ENCODE results near the gene MED16. TPM values are rescaled to one million over a fixed set of nuclear protein-coding genes. Genes with fewer than 3 reads are reported as not detected.
A peak's percentile ranks its signal among the peaks of the same experiment; 100 is the strongest.

Gene MED16
- total RNA-seq: 10 to 100 TPM; 26.3 to 50.9 (median 37.2) TPM

- Histone ChIP-seq H3K4me3 (peak within 1 kb of the TSS; percentile 83 to 100 (median 90)), H3K9me3 (no peaks in the 10 kb centered on the region), H3K4me1 (peaks cover 5 to 31% (median 19%) of the 10 kb centered on the region in 4 donors), H3K36me3 (peaks cover 20 to 45% (median 36%) of the 10 kb centered on the region in 4 donors), H3K27ac (replicated peaks in 1 of 4) (peak within 1 kb of the TSS; percentile 89 to 94 (median 92)), H3K27me3 (no peaks in the 10 kb centered on the region)
- TF ChIP-seq POLR2AphosphoS5 (IDR thresholded peaks at IDR 0.05) (peak; percentile 79 to 83), EP300 (IDR thresholded peaks at IDR 0.05) (no peak)
- WGBS: 1% methylated on average over 21 of the region's 69 CpGs
- intact Hi-C loops (cut with DNase I): no loop called here
- peak; percentile 98 for DNase-seq (ENCODE audit: extremely low spot score)
Observed at GRCh38 chr19:892894-893689, at the start of gene MED16, which contains the start of gene RNU6-9. MED16 (minus strand) TSS chr19:893187; CDS start chr19:891131, 2,056 bp downstream. RNU6-9 (plus strand) TSS chr19:893484.

- Histone ChIP-seq H3K27ac (replicated peaks in 1 of 4) (no peak overlapping the region), H3K9me3 (no peaks in the 10 kb centered on the region), H3K27me3 (no peaks in the 10 kb centered on the region), H3K36me3 (peaks cover 0 to 9% (median 7%) of the 10 kb centered on the region in 4 donors), H3K4me3 (no peak overlapping the region), H3K4me1 (peaks cover 11 to 29% (median 23%) of the 10 kb centered on the region in 4 donors)
- no peak for TF ChIP-seq CTCF (IDR thresholded peaks at IDR 0.05)
- 92% methylated on average over 17 of the region's 32 CpGs for WGBS
- intact Hi-C loops (cut with DNase I): loop anchor here (5.0 kb wide), 1 partner anchor 35 kb away; no protein-coding TSS in a partner anchor
- no peak for DNase-seq (ENCODE audit: extremely low spot score)
Observed at GRCh38 chr19:942133-942645, 49.2 kb upstream of the MED16 start.

GRCh38 chr19:941292-942132, 48.5 kb upstream of the MED16 start:
- peak overlapping the region; percentile 42 to 57 (median 44) for H3K4me3 ChIP-seq
- TF ChIP-seq POLR2A (IDR thresholded peaks at IDR 0.05; ENCODE audit: low read depth) (no peak), CTCF (IDR thresholded peaks at IDR 0.05) (no peak), POLR2AphosphoS5 (IDR thresholded peaks at IDR 0.05) (no peak), EP300 (IDR thresholded peaks at IDR 0.05) (no peak)
- H3K27me3 ChIP-seq: no peaks in the 10 kb centered on the region
- 62% methylated on average over 16 of the region's 45 CpGs for WGBS
- H3K36me3 ChIP-seq: peaks cover 0 to 9% (median 7%) of the 10 kb centered on the region in 4 donors
- peaks cover 11 to 29% (median 23%) of the 10 kb centered on the region in 4 donors for H3K4me1 ChIP-seq
- intact Hi-C loops (cut with DNase I): loop anchor here (5.0 kb wide), 1 partner anchor 36 kb away; no protein-coding TSS in a partner anchor
- DNase-seq (ENCODE audit: extremely low spot score): no peak
- H3K27ac ChIP-seq (replicated peaks in 1 of 4): peak overlapping the region; percentile 72 to 84 (median 79)
- no peaks in the 10 kb centered on the region for H3K9me3 ChIP-seq

GRCh38 chr19:940591-941291, 47.8 kb upstream of the MED16 start:
- Histone ChIP-seq H3K27ac (replicated peaks in 1 of 4) (peak overlapping the region; percentile 72 to 84 (median 79)), H3K27me3 (no peaks in the 10 kb centered on the region), H3K4me3 (peak overlapping the region; percentile 42 to 57 (median 44)), H3K9me3 (no peaks in the 10 kb centered on the region), H3K4me1 (peaks cover 11 to 29% (median 24%) of the 10 kb centered on the region in 4 donors), H3K36me3 (peaks cover 0 to 9% (median 7%) of the 10 kb centered on the region in 4 donors)
- 40% methylated on average over 1 of the region's 64 CpGs for WGBS
- DNase-seq (ENCODE audit: extremely low spot score): no peak
- TF ChIP-seq CTCF (IDR thresholded peaks at IDR 0.05) (peak in 1 of 3 experiments; percentile 14), EP300 (IDR thresholded peaks at IDR 0.05) (no peak)
- intact Hi-C loops (cut with DNase I): loop anchor here (5.0 kb wide), 1 partner anchor 37 kb away; no protein-coding TSS in a partner anchor
